ENCODE results near the gene SAG.
A peak's percentile ranks its signal among the peaks of the same experiment; 100 is the strongest.
"Not testable (repeated sequence)": the region's sequence is repeated elsewhere in the genome, so short reads cannot be mapped to it uniquely, and the experiment has no call there.

The SAG gene

GRCh38 chr2:233371641-233372040 lies 64.0 kb downstream of the SAG start:
- FAIRE-seq (no peak), DNase-seq (ENCODE audit: insufficient read length) (no peak)
- TF ChIP-seq POLR2AphosphoS5 (IDR thresholded peaks at IDR 0.05; ENCODE audit: low read depth, low read length) (no peak), TAF1 (IDR thresholded peaks at IDR 0.05; ENCODE audit: borderline replicate concordance, low read depth, low read length) (no peak), POLR2A (IDR thresholded peaks at IDR 0.05; ENCODE audit: low read depth, low read length) (no peak)

GRCh38 chr2:233372855-233373254 lies 65.2 kb downstream of the SAG start:
- TF ChIP-seq POLR2AphosphoS5 (IDR thresholded peaks at IDR 0.05; ENCODE audit: low read depth, low read length) (no peak), POLR2A (IDR thresholded peaks at IDR 0.05; ENCODE audit: low read depth, low read length) (no peak), TAF1 (IDR thresholded peaks at IDR 0.05; ENCODE audit: borderline replicate concordance, low read depth, low read length) (no peak)
- FAIRE-seq (no peak), DNase-seq (ENCODE audit: insufficient read length) (no peak)

- TF ChIP-seq TAF1 (IDR thresholded peaks at IDR 0.05; ENCODE audit: borderline replicate concordance, low read depth, low read length): no peak
- no peak for TF ChIP-seq POLR2AphosphoS5 (IDR thresholded peaks at IDR 0.05; ENCODE audit: low read depth, low read length)
- no peak for TF ChIP-seq POLR2A (IDR thresholded peaks at IDR 0.05; ENCODE audit: low read depth, low read length)
- FAIRE-seq: no peak
- DNase-seq (ENCODE audit: insufficient read length): no peak
These were observed 65.7 kb downstream of the SAG start for GRCh38 chr2:233373316-233373715.

GRCh38 chr2:233374776-233375175 lies 67.2 kb downstream of the SAG start:
- FAIRE-seq; DNase-seq (ENCODE audit: insufficient read length): not testable (repeated sequence)

GRCh38 chr2:233375490-233376314 lies 68.1 kb downstream of the SAG start:
- DNase-seq (ENCODE audit: insufficient read length) (no peak), FAIRE-seq (peak; percentile 38)
- TF ChIP-seq POLR2A (IDR thresholded peaks at IDR 0.05; ENCODE audit: low read depth, low read length) (no peak), POLR2AphosphoS5 (IDR thresholded peaks at IDR 0.05; ENCODE audit: low read depth, low read length) (no peak), TAF1 (IDR thresholded peaks at IDR 0.05; ENCODE audit: borderline replicate concordance, low read depth, low read length) (no peak)

GRCh38 chr2:233379034-233379433 lies 71.4 kb downstream of the SAG start:
- no peak for DNase-seq (ENCODE audit: insufficient read length)
- no peak for FAIRE-seq
- TF ChIP-seq TAF1 (IDR thresholded peaks at IDR 0.05; ENCODE audit: borderline replicate concordance, low read depth, low read length): no peak
- no peak for TF ChIP-seq POLR2AphosphoS5 (IDR thresholded peaks at IDR 0.05; ENCODE audit: low read depth, low read length)
- no peak for TF ChIP-seq POLR2A (IDR thresholded peaks at IDR 0.05; ENCODE audit: low read depth, low read length)

- DNase-seq (ENCODE audit: insufficient read length) (no peak), FAIRE-seq (peak; percentile 70)
- TF ChIP-seq POLR2A (IDR thresholded peaks at IDR 0.05; ENCODE audit: low read depth, low read length) (no peak), TAF1 (IDR thresholded peaks at IDR 0.05; ENCODE audit: borderline replicate concordance, low read depth, low read length) (no peak), POLR2AphosphoS5 (IDR thresholded peaks at IDR 0.05; ENCODE audit: low read depth, low read length) (no peak)
These were observed 71.8 kb downstream of the SAG start for GRCh38 chr2:233379441-233379840.

- peak; percentile 91 for FAIRE-seq
- TF ChIP-seq TAF1 (IDR thresholded peaks at IDR 0.05; ENCODE audit: borderline replicate concordance, low read depth, low read length) (no peak), POLR2AphosphoS5 (IDR thresholded peaks at IDR 0.05; ENCODE audit: low read depth, low read length) (0 out of 2 replicates have a peak, but pooled peaks have one; percentile 21), POLR2A (IDR thresholded peaks at IDR 0.05; ENCODE audit: low read depth, low read length) (no peak)
- DNase-seq (ENCODE audit: insufficient read length): no peak
These were observed 72.7 kb downstream of the SAG start for GRCh38 chr2:233380132-233380895.

- TF ChIP-seq POLR2A (IDR thresholded peaks at IDR 0.05; ENCODE audit: low read depth, low read length) (no peak), POLR2AphosphoS5 (IDR thresholded peaks at IDR 0.05; ENCODE audit: low read depth, low read length) (no peak), TAF1 (IDR thresholded peaks at IDR 0.05; ENCODE audit: borderline replicate concordance, low read depth, low read length) (no peak)
- FAIRE-seq (no peak), DNase-seq (ENCODE audit: insufficient read length) (no peak)
These were observed 73.5 kb downstream of the SAG start for GRCh38 chr2:233380995-233381637.

GRCh38 chr2:233381638-233381995 lies 74.0 kb downstream of the SAG start:
- DNase-seq (ENCODE audit: insufficient read length): no peak

GRCh38 chr2:233384015-233384414 lies 76.4 kb downstream of the SAG start:
- no peak; the same call in 1 of the 2 replicates for TF ChIP-seq POLR2AphosphoS5 (IDR thresholded peaks at IDR 0.05; ENCODE audit: low read depth, low read length)
- no peak for TF ChIP-seq TAF1 (IDR thresholded peaks at IDR 0.05; ENCODE audit: borderline replicate concordance, low read depth, low read length)
- TF ChIP-seq POLR2A (IDR thresholded peaks at IDR 0.05; ENCODE audit: low read depth, low read length): no peak
- DNase-seq (ENCODE audit: insufficient read length) (no peak), FAIRE-seq (peak; percentile 90)

More at GRCh38 chr2:233381638-233381995, 74.0 kb downstream of the SAG start:
- FAIRE-seq: no peak
- TF ChIP-seq TAF1 (IDR thresholded peaks at IDR 0.05; ENCODE audit: borderline replicate concordance, low read depth, low read length): no peak
- no peak for TF ChIP-seq POLR2AphosphoS5 (IDR thresholded peaks at IDR 0.05; ENCODE audit: low read depth, low read length)
- no peak for TF ChIP-seq POLR2A (IDR thresholded peaks at IDR 0.05; ENCODE audit: low read depth, low read length)
